GM18858 (cell line): Measurements from ENCODE around the gene GPATCH4.
"Not testable (repeated sequence)": the region's sequence is repeated elsewhere in the genome, so short reads cannot be mapped to it uniquely, and the experiment has no call there.

Source experiments
- ATAC-seq: cut with Tn5 transposase; IDR thresholded peaks from one replicate; pipeline ENCODE4 v1.9.1; 2021; ENCODE audit not compliant: unreplicated experiment

The GPATCH4 gene

GRCh38 chr1:156601122-156601830 is at the start of gene GPATCH4:
Gene GPATCH4, minus strand, starts transcription at chr1:156601479.
- ATAC-seq = no peak

- no peak for ATAC-seq
Observed at GRCh38 chr1:156648951-156649350, 47.7 kb upstream of the GPATCH4 start.

GRCh38 chr1:156648496-156648895 is 47.2 kb upstream of the GPATCH4 start:
- ATAC-seq = no peak

- ATAC-seq = no peak
Observed at GRCh38 chr1:156647351-156647750, 46.1 kb upstream of the GPATCH4 start.

- no peak for ATAC-seq
Observed at GRCh38 chr1:156646738-156647211, 45.5 kb upstream of the GPATCH4 start.

GRCh38 chr1:156645666-156646065 is 44.4 kb upstream of the GPATCH4 start:
- no peak for ATAC-seq

GRCh38 chr1:156645056-156645455 is 43.8 kb upstream of the GPATCH4 start:
- no peak for ATAC-seq

GRCh38 chr1:156644640-156645039 is 43.4 kb upstream of the GPATCH4 start:
- no peak for ATAC-seq

- ATAC-seq = no peak
Observed at GRCh38 chr1:156644146-156644545, 42.9 kb upstream of the GPATCH4 start.

GRCh38 chr1:156643778-156644092 is 42.5 kb upstream of the GPATCH4 start:
- no peak for ATAC-seq

- ATAC-seq = no peak
Observed at GRCh38 chr1:156643049-156643777, 41.9 kb upstream of the GPATCH4 start.

GRCh38 chr1:156642265-156643048 is 41.2 kb upstream of the GPATCH4 start:
- ATAC-seq = no peak

- ATAC-seq = no peak
Observed at GRCh38 chr1:156641761-156642264, 40.5 kb upstream of the GPATCH4 start, which contains the start of gene BCAN. Gene BCAN, plus strand, starts transcription at chr1:156642117. Its CDS starts 3,938 bp downstream, at chr1:156646055.

GRCh38 chr1:156640842-156641706 is 39.8 kb upstream of the GPATCH4 start:
- ATAC-seq = no peak

- ATAC-seq = no peak
Observed at GRCh38 chr1:156639601-156640101, 38.4 kb upstream of the GPATCH4 start.

- no peak for ATAC-seq
Observed at GRCh38 chr1:156638189-156638985, 37.1 kb upstream of the GPATCH4 start.

- no peak for ATAC-seq
Observed at GRCh38 chr1:156632355-156632754, 31.1 kb upstream of the GPATCH4 start.

GRCh38 chr1:156631152-156631551 is 29.9 kb upstream of the GPATCH4 start:
- not testable (repeated sequence) for ATAC-seq

- ATAC-seq = no peak
Observed at GRCh38 chr1:156629823-156630449, 28.7 kb upstream of the GPATCH4 start.
